Peyer's patch (tissue), 4 donors: ENCODE results near the gene B3GAT3. TPM values are rescaled to one million over a fixed set of nuclear protein-coding genes. Genes with fewer than 3 reads are reported as not detected.

ENCODE experiments used
- DNase-seq, 3 donors: peaks; one replicate each; pipeline ENCODE4 v3.0.0-alpha.2; 2017 to 2019
- H3K27ac ChIP-seq, 4 donors: fragments of 200-600 bp; sonication (generic); one replicate each; pipeline ENCODE4 v1.5.1; 2016 to 2019
- H3K27me3 ChIP-seq, 2 donors: fragments of 200-600 bp; sonication (generic); one replicate each; pipeline ENCODE4 v1.5.1; 2019
- H3K36me3 ChIP-seq, 3 donors: fragments of 200-600 bp; sonication (generic); one replicate each; pipeline ENCODE4 v1.5.1; 2016 to 2019
- H3K4me1 ChIP-seq, 4 donors: fragments of 200-600 bp; sonication (generic); one replicate each; pipeline ENCODE4 v1.5.1; 2016 to 2019
- H3K4me3 ChIP-seq, 4 donors: fragments of 200-600 bp; sonication (generic); 1 replicate in 3 of 4; 2 replicates in 1 of 4; pipeline ENCODE4 v1.5.1; 2016 to 2019; ENCODE audit warnings: mild to moderate bottlenecking in 1 of 4
- H3K9me3 ChIP-seq, 4 donors: fragments of 200-600 bp; sonication (generic); one replicate each; pipeline ENCODE4 v1.5.1; 2016 to 2019; ENCODE audit warnings: mild to moderate bottlenecking in 1 of 4
- CTCF ChIP-seq, 6 experiments: fragments of 450-650 bp in 4 of 6; fragments of 200-600 bp in 2 of 6; sonication (generic) in 1 of 6; IDR thresholded peaks; one replicate each; pipeline ENCODE4 v1.5.1; 2017 to 2019; ENCODE audit warnings: antibody characterized with exemption in 6 of 6, mild to moderate bottlenecking in 3 of 6, moderate library complexity in 1 of 6
- POLR2A ChIP-seq, 2 donors: fragments of 450-650 bp; IDR thresholded peaks; one replicate each; pipeline ENCODE4 v1.5.1; 2017; ENCODE audit warnings: antibody characterized with exemption in 2 of 2, mild to moderate bottlenecking in 2 of 2, moderate library complexity in 2 of 2
- total RNA-seq, 4 donors: library from RNA; depleted of rRNA; stranded (reverse); fragments of >200 nt; gene quantifications; one replicate each; pipeline ENCODE4 v1.1.0, GENCODE V29; 2016

The B3GAT3 gene
- total RNA-seq, 4 donors from 2014 or later, result 26.6 to 88.3 (median 38.0) TPM

DNA sequence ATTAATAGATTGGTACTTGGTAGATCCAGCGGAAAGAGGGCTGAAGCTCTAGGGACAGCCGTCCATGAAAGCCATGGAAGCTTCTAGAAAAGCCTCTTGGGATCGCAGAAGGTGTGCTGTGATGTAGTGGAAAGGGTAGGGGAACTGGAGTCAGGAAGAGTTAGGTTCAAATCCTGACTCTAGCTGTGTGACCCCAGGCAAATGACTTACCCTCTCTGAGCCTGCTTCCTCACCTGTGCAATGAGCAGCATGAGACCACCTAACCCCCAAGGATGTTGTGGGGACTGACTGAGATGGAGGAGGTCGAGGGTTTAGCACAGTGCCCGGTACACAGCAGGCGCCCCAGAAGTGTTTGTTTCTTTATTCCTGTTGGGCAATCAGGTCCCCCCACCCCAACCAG, 11.4 kb downstream of the B3GAT3 start:
- Histone ChIP-seq H3K27ac (no peak overlapping the region), H3K27me3 (no peaks in the 10 kb centered on the region), H3K36me3 (peaks cover 0 to 12% (median 0%) of the 10 kb centered on the region in 3 donors), H3K9me3 (no peaks in the 10 kb centered on the region), H3K4me3 (no peak overlapping the region), H3K4me1 (peaks cover 3 to 27% (median 13%) of the 10 kb centered on the region in 4 donors)
- no peak for TF ChIP-seq CTCF (IDR thresholded peaks at IDR 0.05)
- TF ChIP-seq POLR2A (IDR thresholded peaks at IDR 0.05), result no peak
- DNase-seq, result no peak

- H3K27me3 ChIP-seq, result no peaks in the 10 kb centered on the region
- no peak overlapping the region for H3K4me3 ChIP-seq
- peaks cover 0 to 10% (median 0%) of the 10 kb centered on the region in 3 donors for H3K36me3 ChIP-seq
- DNase-seq, result no peak
- H3K9me3 ChIP-seq, result no peaks in the 10 kb centered on the region
- peaks cover 3 to 24% (median 13%) of the 10 kb centered on the region in 4 donors for H3K4me1 ChIP-seq
- TF ChIP-seq POLR2A (IDR thresholded peaks at IDR 0.05), result no peak
- no peak for TF ChIP-seq CTCF (IDR thresholded peaks at IDR 0.05)
- no peak overlapping the region for H3K27ac ChIP-seq
Observed at GRCh38 chr11:62608776-62609175, 13.0 kb downstream of the B3GAT3 start.

DNA sequence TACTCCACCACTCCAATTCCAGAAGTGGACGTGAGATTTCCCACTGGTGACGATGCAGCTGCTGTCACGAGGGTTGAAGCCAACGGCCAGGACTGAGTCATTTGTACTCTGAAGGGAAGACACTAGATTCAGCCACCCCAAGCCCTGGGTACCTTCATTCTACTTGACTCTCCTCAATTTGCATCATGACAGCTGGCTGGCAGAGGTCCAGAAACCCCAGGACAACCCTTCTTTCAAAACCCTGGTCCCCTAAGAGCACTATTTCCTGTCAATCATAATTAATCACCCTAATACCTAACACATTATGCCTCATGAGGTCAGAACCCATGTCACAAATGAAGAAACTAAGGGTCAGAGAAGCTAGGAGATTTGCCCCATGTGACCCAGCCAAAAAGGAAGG, 14.1 kb downstream of the B3GAT3 start:
- H3K27ac ChIP-seq, result no peak overlapping the region
- DNase-seq, result no peak
- H3K9me3 ChIP-seq, result no peaks in the 10 kb centered on the region
- TF ChIP-seq POLR2A (IDR thresholded peaks at IDR 0.05), result no peak
- no peak for TF ChIP-seq CTCF (IDR thresholded peaks at IDR 0.05)
- H3K4me3 ChIP-seq, result no peak overlapping the region
- peaks cover 0 to 10% (median 0%) of the 10 kb centered on the region in 3 donors for H3K36me3 ChIP-seq
- no peaks in the 10 kb centered on the region for H3K27me3 ChIP-seq
- peaks cover 3 to 24% (median 11%) of the 10 kb centered on the region in 4 donors for H3K4me1 ChIP-seq

GRCh38 chr11:62605902-62606301, 15.9 kb downstream of the B3GAT3 start:
- Histone ChIP-seq H3K9me3 (no peaks in the 10 kb centered on the region), H3K27me3 (no peaks in the 10 kb centered on the region), H3K36me3 (peaks cover 0 to 10% (median 0%) of the 10 kb centered on the region in 3 donors), H3K27ac (no peak overlapping the region), H3K4me1 (peaks cover 0 to 20% (median 8%) of the 10 kb centered on the region in 4 donors), H3K4me3 (no peak overlapping the region)
- no peak for TF ChIP-seq POLR2A (IDR thresholded peaks at IDR 0.05)
- DNase-seq, result no peak

- peaks cover 0 to 10% (median 0%) of the 10 kb centered on the region in 3 donors for H3K36me3 ChIP-seq
Observed at GRCh38 chr11:62605467-62605866, 16.3 kb downstream of the B3GAT3 start.

More at GRCh38 chr11:62605467-62605866, 16.3 kb downstream of the B3GAT3 start:
- H3K27ac ChIP-seq, result no peak overlapping the region
- TF ChIP-seq CTCF (IDR thresholded peaks at IDR 0.05) (no peak), POLR2A (IDR thresholded peaks at IDR 0.05) (no peak)
- peaks cover 0 to 17% (median 5%) of the 10 kb centered on the region in 4 donors for H3K4me1 ChIP-seq
- H3K27me3 ChIP-seq, result no peaks in the 10 kb centered on the region
- H3K9me3 ChIP-seq, result no peaks in the 10 kb centered on the region
- DNase-seq, result no peak
- H3K4me3 ChIP-seq, result no peak overlapping the region
